Tibial nerve (tissue), 4 donors: Measurements from ENCODE around the gene GTF3C1.

Experiments
- CTCF ChIP-seq, 5 experiments: fragments of 200-600 bp in 3 of 5; fragments of 450-650 bp in 2 of 5; sonication (generic) in 3 of 5; IDR thresholded peaks; one replicate each; pipeline ENCODE4 v1.5.1; 2016 to 2019; ENCODE audit warnings: antibody characterized with exemption in 5 of 5, mild to moderate bottlenecking in 3 of 5, moderate library complexity in 2 of 5
- EP300 ChIP-seq, 2 donors: sonication (generic); formaldehyde crosslinking; IDR thresholded peaks; one replicate each; pipeline ENCODE4 v1.6.1; 2017; ENCODE audit warnings: antibody characterized with exemption in 2 of 2, mild to moderate bottlenecking in 1 of 2

- TF ChIP-seq CTCF (IDR thresholded peaks at IDR 0.05) (no peak), EP300 (IDR thresholded peaks at IDR 0.05) (no peak)
These were observed 74.2 kb downstream of the GTF3C1 start for GRCh38 chr16:27475561-27475960.
